CMK (cell line): ENCODE results near the gene PITPNC1.
"Not testable (repeated sequence)": the region's sequence is repeated elsewhere in the genome, so short reads cannot be mapped to it uniquely, and the experiment has no call there.

Experiments
- DNase-seq: peaks from one replicate; pipeline ENCODE4 v3.0.0-alpha.2; 2010; ENCODE audit warnings: low read depth

PITPNC1 gene

DNA sequence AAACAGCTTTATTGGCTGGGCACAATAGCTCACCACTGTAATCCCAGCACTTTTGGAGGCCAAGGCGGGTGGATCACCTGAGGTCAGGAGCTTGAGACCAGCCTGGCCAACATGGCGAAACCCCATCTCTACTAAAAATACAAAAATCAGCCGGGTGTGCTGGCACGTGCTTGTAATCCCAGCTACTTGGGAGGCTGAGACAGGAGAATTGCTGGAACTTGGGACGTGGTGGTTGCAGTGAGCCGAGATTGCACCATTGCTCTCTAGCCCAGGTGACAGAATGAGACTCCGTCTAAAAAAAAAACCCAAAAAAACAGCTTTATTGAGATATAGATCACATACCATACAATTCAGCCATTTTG, 274.1 kb downstream of the PITPNC1 start:
- DNase-seq, result not testable (repeated sequence)

DNA sequence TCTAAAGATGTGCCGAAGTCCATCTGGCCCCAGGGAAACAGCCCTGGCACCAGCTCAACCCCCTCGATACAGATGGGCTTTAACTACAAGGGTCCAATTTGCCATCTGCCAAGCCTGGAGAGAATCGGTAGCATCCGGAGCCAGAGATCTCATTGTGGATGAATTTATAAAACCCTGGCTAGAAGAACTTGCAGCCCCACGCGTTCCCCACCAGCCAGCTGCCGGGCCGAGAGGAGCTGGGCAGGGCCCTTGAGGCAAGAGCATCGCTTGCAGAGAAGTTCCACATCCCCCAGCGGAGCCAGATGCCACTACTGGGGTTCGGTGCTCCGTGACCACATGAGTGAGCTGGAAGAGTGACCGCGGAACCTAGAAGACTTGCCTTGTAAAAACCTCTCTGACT, 275.4 kb downstream of the PITPNC1 start:
- no peak for DNase-seq

DNA sequence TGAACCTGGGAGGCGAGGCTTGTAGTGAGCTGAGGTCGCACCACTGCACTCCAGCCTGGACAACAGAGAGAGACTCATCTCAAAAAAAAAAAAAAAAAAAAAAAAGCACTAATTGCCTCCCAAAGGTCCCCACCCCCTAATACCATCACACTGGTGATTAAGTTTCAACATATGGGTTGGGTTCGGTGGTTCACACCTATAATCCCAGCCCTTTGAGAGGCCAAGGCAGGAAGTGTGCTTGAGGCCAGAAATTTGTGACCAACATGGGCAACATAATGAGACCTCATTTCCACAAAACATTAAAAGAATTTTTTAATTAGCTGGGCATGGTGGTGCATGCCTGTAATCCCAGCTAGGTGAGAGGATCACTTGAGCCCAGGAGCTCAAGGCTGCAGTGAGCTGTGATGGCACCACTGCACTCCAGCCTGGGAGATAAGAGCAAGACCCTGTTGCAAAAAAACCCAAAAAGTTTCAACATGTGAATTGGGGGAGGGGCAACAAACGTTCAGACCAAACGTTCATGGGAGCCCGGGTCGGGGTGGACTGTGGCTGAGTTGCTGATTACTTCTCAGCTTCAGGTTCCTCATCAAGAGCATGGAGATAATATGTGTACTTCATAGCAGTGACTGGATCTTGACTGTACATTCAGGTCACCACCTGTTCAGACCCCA, 278.5 kb downstream of the PITPNC1 start:
- no peak for DNase-seq

DNA sequence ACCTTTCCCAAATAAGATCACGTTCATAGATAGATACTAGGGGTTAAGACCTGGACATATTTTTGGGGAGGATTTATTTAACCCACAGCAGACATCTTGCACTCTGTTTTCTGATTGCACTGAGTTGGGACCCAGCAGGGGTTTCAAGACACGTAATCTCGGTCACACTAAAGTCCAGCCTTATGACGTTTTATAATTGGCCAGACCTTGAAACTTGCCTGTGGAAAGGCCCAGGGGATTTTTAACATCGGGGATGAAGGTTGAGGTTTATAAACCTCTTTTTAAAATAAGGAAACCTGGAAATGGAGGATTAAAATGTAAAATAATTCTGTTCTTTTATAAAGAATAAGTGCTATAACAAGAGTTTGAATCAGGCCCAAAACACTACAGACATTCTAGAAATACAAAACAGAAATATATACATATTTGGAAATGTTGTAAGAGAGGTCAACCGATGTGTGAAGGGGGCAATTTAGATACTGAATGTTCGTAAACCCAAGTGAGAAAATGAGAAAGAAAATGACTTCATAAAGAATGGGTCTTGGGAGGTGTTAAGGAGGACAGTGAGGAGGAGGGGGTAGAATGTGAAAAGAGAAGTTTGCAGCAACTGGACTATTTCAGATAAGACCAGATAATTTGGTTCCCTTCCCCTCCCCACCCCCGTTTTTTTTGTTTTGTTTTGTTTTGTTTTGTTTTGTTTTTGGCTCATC, 279.6 kb downstream of the PITPNC1 start:
- DNase-seq, result no peak

DNA sequence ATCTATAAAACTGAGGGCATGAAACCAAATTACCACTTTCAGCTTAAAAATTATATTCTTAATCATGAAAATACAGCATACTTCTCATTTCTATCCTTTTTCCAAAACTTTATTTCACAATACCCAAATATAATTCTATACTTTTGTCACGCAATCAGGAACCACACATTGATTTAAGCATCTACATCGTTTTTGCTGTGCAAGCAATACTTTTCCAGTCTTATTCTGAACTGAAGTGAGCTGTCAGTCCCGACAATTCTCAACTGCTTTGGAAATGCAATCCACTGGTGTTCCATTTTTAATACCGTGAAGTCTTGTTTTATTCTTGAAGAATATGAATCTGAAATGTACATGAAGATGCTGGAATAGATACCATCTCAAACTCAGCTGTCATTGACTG, 280.5 kb downstream of the PITPNC1 start:
- no peak for DNase-seq

DNA sequence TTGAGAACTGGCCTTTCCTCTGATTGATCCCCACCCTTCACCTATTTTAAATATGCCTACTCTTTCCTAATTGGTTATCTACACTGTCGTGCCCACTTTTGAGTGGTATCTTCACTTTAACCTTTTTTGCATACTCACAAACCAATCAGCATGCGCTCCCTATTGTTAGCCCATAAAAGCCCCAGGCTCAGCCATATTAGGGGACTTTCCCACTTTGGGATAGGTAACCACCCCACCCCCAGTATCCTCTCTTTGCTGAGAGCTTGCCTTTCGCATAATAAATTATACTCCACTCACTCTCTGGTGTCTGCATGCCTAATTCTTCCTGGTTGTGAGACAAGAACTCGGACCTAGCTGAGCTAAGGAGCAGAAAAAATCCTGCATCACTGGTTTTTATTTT, 281.2 kb downstream of the PITPNC1 start:
- DNase-seq, result no peak

DNA sequence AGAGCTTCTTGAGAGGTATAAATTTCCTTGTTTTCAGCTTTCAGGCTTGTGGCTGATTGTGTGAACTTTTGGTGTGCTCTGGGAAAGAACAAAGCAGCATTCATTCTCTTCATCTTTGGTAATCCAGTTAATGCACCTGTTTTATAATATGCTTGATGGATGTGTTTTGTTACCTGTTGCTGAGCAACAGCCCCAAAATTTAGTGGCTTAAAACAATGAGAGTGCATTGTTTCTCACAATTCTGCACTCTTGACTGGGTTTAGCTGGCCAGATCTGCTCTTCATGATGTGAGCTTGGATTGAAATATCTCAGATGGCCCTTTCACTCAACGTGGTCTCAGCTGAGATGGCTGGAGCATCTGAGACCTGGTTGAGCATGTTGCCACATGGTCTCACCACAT, 281.9 kb downstream of the PITPNC1 start:
- no peak for DNase-seq

DNA sequence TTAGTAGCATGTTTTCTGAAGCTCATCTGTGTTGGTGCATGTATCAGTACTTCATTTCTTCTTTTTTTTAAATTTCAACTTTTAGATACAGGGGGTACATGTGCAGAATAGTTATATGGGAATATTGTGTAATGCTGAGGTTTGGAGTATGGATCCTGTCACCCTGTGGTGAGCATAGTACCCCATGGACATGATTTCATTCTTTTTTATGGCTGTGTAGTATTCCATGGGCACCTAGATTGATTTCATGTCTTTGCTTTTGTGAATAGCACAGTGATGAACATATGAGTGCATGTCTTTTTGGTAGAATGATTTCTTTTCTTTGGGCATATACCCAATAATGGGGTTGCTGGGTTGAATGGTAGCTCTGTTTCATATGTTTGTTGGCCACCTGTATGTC, 285.6 kb downstream of the PITPNC1 start:
- DNase-seq, result no peak

DNA sequence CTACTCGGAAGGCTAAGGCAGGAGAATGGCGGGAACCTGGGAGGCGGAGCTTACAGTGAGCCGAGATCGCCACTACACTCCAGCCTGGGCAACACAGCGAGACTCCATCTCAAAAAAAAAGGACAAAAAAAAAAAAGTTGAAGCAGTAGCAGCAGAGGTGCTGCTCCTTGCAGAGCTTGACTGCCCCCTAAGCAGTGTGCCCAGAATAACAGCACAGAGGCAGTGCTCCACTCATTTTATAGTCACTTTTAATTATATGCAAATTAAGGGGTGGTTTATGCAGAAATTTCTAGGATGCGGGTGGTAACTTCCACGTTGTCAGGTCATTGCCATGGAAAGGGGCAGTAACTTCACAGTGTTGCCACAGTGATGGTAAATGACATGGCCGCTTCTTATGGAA, 286.4 kb downstream of the PITPNC1 start:
- DNase-seq, result no peak

DNA sequence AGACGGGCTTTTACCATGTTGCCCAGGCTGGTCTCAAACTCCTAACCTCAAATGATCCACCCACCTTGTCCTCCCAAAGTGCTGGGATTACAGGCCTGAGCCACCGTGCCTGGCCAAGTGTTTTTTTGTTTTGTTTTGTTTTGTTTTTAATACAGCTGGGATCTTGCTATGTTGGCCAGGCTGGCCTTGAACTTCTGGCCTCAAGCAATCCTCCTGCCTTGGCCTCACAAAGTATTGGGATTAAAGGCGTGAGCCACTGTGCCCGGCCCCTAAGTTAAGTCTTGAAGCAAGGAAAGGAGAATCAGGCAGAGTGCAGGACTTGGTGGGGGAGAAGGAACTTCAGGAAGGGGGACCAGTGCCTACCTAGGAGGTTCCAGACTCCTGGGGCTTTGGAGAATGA, 288.9 kb downstream of the PITPNC1 start:
- DNase-seq, result no peak

DNA sequence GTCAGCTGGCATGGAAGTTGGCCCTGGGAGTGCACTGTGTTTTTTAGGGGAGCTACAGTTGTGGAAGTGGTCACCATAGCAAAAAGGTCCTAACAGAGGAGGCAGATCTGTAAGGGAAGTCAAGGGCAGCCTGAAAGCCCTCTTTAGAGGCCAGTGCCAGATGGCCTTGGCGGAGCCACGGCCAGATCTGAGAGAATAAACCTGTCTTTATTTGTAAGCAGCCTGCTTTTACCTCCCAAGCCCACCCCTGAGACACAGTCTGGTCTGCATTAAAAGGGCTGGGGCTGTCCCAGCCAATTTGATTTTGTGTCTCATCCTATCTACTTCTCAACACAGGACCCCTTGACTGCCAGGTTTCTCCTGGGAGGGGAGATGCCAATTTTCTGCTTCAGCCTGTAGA, 289.6 kb downstream of the PITPNC1 start:
- no peak for DNase-seq

DNA sequence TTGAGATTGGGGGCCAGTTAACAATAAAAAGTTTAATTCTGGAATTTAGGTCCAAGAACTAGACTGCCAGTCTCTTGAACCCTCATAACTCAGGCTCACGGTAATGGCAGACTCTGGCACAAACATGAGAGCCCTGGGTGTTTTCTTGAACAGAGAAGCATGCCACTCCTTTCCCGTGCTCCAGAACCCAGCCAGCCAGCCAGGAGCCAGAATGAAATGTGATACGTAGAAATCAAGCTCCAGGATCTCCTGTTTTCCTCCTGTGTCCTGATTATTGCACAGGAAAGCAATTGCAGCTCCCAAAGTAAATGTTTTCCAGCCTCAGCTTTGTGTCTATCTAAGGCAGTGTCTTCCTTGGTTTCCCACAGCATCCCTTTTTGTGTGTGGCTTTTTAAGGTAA, 294.4 kb downstream of the PITPNC1 start:
- no peak for DNase-seq

DNA sequence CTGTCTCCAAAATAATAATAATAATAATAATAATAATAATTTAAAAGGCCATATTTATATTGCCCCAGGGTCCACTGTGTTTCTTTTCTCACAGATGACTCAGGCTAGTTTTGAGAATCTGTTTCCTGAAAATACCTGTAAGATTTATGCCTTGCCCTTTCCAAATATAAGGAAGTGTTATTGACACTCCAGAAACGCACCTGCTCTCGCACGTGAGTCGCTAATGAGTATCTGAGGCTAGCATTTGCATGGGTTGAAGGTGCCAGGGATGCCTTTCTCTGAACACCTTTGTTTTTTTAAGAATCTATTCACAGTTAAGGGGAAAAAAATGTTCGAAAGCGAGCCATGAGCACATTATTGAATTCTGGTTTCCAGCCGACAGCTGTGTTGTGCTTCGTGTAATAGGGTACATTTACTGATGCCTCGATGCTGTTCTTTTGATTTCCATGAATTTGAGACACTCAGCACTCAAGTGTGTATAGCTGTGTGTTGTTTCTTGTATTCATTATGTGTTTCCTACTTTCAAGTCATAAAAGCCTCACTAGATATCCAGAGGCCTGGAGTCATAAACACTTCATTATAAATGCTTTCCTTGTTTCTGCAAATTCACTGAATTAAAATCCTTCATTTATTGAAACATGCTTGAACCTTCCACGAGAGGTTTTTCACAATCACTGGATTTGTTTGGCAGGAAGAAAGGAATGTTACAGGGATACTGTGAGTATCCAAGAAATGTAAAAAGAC, 295.7 kb downstream of the PITPNC1 start:
- no peak for DNase-seq

DNA sequence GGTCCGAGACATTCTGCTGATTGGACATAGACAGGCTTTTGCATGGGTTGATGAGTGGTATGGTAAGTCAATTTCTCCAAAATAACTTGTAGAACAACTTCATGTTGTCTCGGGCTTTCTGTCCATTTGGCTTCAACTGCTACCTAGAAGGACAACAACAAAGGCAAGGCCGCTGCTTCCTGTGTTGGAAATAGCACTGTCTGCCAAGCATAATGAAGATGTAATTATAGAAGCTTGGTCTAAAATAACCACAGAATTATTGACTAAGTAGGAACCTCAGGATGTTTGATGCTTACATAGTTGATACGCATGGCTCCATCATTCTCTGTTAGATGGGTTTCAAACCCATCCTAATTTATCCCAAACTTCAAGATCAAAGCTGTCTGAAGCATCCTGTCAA, 298.4 kb downstream of the PITPNC1 start:
- no peak for DNase-seq

DNA sequence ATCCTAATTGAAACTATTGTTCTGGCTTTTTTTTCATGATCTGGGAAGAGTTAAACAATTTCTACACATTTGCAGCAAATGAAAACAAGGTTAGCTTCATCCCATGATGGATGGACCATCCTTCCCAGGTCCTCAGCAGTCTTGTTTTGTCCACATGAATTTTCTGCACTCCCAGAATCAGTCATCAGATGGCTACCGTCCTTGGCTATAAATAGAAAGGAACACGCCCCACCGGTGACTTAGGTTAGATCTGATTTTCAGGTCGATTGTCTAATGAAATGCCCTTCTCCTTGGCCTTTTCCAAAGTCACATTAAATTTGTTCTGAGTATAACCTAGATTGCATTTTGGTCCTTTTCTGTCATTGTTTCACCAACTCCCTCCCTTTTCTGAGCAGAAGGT, 299.2 kb downstream of the PITPNC1 start:
- DNase-seq, result no peak

DNA sequence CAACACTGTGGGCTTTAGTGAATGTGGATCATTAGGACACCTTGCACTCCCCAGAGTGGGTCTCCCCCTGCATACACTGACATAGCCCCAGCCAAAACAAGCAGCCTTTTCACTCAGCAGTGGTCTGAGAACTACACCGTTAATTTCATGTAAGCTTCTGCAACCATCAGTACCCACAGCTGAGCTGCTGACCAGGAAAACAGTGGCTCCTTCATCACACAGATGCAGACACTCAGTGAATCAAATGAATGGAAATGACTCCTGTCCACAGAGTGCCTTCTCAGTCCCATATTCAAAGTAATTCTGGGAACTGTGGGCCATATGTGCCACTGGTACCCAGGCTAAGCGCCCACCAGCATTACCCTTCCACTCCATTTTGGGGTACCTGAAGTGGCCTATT, 301.3 kb downstream of the PITPNC1 start:
- no peak for DNase-seq

DNA sequence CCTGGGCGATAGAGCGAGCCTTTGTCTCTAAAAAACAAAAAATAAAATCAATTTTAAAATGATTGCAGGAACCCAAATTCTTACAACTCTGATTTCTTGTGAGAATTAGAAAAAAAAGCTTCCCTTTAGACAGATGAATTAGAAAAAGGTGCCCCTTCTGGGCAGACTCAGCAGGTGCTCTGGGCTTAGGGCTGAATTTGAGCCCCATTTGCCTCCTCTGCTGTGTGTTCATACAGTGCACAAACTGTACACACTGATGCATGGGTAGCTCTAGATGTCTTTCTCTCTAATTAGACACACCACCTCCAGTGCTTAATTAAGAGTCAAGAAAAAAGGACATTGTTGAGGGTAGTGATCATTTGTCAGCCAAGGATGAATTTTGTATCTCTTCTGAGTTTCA, 302.1 kb downstream of the PITPNC1 start:
- DNase-seq, result no peak

DNA sequence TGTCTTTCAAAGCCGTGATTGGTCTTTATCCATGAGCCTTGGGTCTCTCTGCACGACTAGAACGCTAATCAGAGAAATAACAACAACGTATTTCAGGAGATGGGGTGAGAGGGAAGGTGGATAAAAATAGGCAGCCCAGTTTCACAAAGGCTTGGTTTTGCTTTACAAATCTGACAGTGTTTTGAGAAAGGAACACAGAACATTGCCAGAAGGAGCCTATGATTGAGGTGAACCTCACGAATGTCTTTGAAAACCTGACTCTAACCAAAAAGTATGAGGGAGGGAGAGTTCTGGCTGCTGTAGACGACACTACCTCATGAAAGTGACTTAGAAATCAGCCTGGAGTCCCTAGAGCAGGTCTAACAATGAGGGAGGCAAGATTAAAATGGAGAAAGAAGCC, 302.6 kb downstream of the PITPNC1 start:
- no peak for DNase-seq

DNA sequence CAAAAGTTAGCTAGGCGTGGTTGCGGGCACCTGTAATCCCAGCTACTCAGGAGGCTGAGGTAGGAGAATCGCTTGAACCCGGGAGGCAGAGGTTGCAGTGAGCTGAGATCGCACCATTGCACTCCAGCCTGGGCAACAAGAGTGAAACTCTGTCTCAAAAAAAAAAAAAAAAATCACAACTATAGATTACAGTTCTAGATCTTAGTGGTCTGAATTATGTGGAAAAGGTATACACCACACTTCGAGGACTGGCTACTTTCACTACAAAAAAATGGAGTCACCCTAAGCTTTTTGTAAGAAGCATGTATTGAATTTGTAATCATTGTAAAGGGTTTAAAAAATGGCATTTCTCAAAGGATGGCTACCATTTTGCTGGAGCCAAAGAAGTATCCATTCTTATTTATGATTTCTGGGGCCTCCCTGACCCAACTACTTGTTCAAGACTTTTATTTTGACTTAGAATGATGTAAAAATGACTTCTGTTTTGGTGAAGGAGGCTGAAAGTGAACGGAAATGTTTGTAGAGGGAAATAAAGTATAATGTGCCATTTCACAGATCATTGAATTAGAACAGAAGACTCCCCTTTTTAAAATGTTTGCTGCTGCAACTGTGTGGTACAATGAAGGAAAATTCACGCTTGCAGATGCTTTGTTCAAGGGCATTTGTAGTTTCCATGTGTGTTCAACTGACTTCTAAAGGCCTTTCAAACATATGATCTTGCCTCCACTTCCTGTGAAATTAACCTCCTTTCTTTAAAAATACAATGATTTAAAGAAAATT, 303.6 kb downstream of the PITPNC1 start:
- DNase-seq, result no peak

DNA sequence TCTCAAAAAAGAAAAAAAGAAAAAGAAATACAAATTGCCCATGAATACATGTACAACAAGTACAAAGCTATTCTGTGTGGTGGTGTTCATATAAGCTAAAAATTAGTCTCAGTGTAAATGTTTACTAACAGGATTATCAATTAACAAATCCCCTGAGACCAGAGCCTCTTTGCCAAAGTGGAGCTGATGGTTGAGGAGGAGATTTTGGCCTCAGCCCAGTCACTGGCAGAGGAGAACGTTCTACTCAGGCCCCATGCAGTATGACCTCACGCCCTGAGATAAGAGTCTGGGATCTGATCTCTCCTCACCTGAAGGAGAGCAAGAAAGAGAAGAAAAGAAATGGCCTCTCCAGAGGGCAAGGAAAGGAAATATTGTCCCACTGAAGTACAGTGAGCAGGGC, 305.1 kb downstream of the PITPNC1 start:
- no peak for DNase-seq

DNA sequence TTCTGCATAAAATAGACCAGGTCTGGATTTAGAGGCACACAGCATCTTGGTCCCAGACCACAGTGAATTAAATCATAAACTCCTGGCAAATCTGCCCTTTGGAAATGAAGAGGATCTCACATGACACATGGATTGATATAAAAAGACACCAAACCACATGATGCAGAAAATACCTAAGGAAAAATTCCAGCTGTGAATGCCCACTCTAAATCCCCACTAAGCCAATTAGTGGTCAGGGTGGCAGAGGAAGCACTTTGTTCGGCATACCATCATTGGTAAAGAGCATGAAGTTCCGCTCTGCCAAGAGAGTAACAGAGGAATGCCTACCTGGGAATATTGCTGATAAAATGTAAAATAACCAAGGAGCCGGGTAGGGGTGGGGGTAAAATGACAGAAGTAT, 308.3 kb downstream of the PITPNC1 start:
- no peak for DNase-seq

DNA sequence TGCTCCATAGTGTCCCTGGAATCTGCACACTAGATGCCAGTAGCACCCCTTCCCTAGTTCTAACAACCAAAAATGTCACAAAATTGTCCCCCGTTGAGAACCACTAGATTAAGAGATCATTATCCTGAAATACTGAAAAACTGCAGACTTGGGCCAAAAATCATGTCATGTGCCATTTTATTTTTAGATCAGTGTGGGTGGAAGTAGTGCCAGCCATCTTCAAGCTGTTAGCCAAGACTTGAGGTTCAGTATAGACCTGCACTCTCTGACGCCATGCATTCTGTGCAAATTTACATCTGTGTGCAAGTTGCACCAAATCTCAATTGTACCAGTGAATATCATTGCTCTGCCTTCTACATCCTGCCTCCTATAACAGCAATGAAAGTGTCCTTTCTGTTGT, 309.2 kb downstream of the PITPNC1 start:
- DNase-seq, result no peak

DNA sequence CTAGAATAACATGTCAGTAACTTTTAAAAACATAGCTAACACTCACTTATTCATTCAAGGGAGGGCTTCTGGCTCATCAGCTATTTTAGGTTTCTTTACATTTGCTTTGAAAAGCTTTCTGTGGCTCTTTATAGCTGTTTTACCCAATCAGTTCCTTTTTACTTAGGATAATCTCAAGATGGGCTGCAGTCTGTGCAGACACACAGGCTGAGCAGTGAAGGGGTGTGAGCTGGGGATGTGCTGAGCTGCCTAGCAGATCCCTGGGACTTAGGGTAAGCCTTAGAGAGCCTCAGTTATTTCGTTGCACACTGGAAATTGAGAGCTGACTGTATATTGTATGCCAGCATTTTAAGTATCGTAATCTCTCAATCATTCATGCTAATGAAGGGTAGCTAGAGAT, 310.4 kb downstream of the PITPNC1 start:
- no peak for DNase-seq
